Endothelial cell of umbilical vein (primary cell): Measurements from ENCODE around the gene UBASH3B. TPM values are rescaled to one million over a fixed set of nuclear protein-coding genes. Genes with fewer than 3 reads are reported as not detected.

Source experiments
- BruUV-seq: library from RNA; stranded (reverse); fragments of 400-500 nt; replicated peaks from 2 replicates; lab custom pipeline; 2021; lab: Mats Ljungman, UMichigan
- CTCF ChIA-PET: fragments of 300-600, 350-600 bp; sonication (Branson Sonifier 250); formaldehyde crosslinking; loops from one replicate; lab custom pipeline; 2021; ENCODE audit warnings: antibody characterized with exemption, inconsistent platforms; lab: Charles Lee
- POLR2A ChIA-PET: fragments of 300-600, 350-600 bp; sonication (Branson Sonifier 250); formaldehyde crosslinking; loops from one replicate; lab custom pipeline; 2021; ENCODE audit warnings: antibody characterized with exemption, inconsistent platforms; lab: Charles Lee
- DNase-seq: peaks from one replicate; pipeline ENCODE4 v3.0.0-alpha.2; 2011; ENCODE audit warnings: low read depth, low spot score
- FAIRE-seq: peaks from 2 replicates; lab custom pipeline; 2011; peaks lifted over from hg19 to GRCh38; lab: Jason Lieb, UNC
- H2AFZ ChIP-seq: 2 replicates; pipeline ENCODE4 v1.6.0; 2012; ENCODE audit warnings: low read depth, low read length, control low read depth, inconsistent platforms
- H3K27ac ChIP-seq: 2 replicates; pipeline ENCODE4 v1.5.1; 2011; ENCODE audit warnings: low read depth, mild to moderate bottlenecking, control low read depth, low read length, moderate library complexity; ENCODE audit not compliant: insufficient read depth
- H3K27me3 ChIP-seq, 2 experiments: 2 replicates each; pipeline versions ENCODE4 v1.6.0 to v1.6.1; 2011; ENCODE audit warnings: low read length in 2 of 2, mixed read lengths in 1 of 2; ENCODE audit not compliant: control insufficient read depth in 2 of 2, insufficient read depth in 2 of 2
- H3K36me3 ChIP-seq, 2 experiments: 2 replicates in 1 of 2; 3 replicates in 1 of 2; pipeline ENCODE4 v1.5.1; 2011; ENCODE audit warnings: low read length in 2 of 2, mild to moderate bottlenecking in 1 of 2, moderate library complexity in 1 of 2; ENCODE audit not compliant: control insufficient read depth in 2 of 2, insufficient read depth in 2 of 2; ENCODE audit errors: extremely low read depth in 1 of 2
- H3K4me1 ChIP-seq: 3 replicates; pipeline ENCODE4 v1.5.1; 2011; ENCODE audit warnings: mild to moderate bottlenecking, low read length; ENCODE audit not compliant: control insufficient read depth, insufficient read depth; ENCODE audit errors: extremely low read depth
- H3K4me2 ChIP-seq: 2 replicates; pipeline ENCODE4 v1.6.1; 2011; ENCODE audit warnings: low read length, control low read depth, mixed read lengths; ENCODE audit not compliant: insufficient read depth
- H3K4me3 ChIP-seq, 3 experiments: fragments of 200-600 bp in 1 of 3; sonication (generic), shearing (Covaris generic) in 1 of 3; replicated peaks in 1 of 3; 2 replicates each; pipeline ENCODE4 v1.5.1; 2011 to 2016; ENCODE audit warnings: control low read depth in 3 of 3, low read length in 3 of 3, mild to moderate bottlenecking in 2 of 3, inconsistent platforms in 1 of 3, low read depth in 1 of 3, moderate library complexity in 1 of 3; ENCODE audit not compliant: insufficient read depth in 1 of 3
- H3K79me2 ChIP-seq: 2 replicates; pipeline ENCODE4 v1.6.0; 2012; ENCODE audit warnings: low read length, inconsistent platforms; ENCODE audit not compliant: control insufficient read depth, insufficient read depth
- H3K9ac ChIP-seq: replicated peaks from 2 replicates; pipeline ENCODE3; 2011; ENCODE audit warnings: low read length, control low read depth; ENCODE audit not compliant: insufficient read depth; ENCODE audit errors: extremely low read depth
- H3K9me1 ChIP-seq: replicated peaks from 3 replicates; pipeline ENCODE4 v1.6.0; 2011; ENCODE audit warnings: mild to moderate bottlenecking, low read length; ENCODE audit not compliant: control insufficient read depth, insufficient read depth; ENCODE audit errors: extremely low read depth
- H3K9me3 ChIP-seq: replicated peaks from 2 replicates; pipeline ENCODE4 v1.5.1; 2012; ENCODE audit warnings: low read length, inconsistent platforms; ENCODE audit not compliant: control insufficient read depth, insufficient read depth
- H4K20me1 ChIP-seq: replicated peaks from 2 replicates; pipeline ENCODE3; 2011; ENCODE audit warnings: mild to moderate bottlenecking, low read length; ENCODE audit not compliant: control insufficient read depth, insufficient read depth; ENCODE audit errors: extremely low read depth
- EZH2 ChIP-seq: IDR thresholded peaks from 2 replicates; pipeline ENCODE4 v1.6.1; 2012; ENCODE audit warnings: borderline replicate concordance, low read depth, mild to moderate bottlenecking, moderate library complexity, low read length, inconsistent platforms; ENCODE audit not compliant: severe bottlenecking
- FOS ChIP-seq: IDR thresholded peaks from 2 replicates; pipeline ENCODE4 v1.6.1; 2011; ENCODE audit warnings: mild to moderate bottlenecking, low read length, moderate library complexity, borderline replicate concordance; ENCODE audit not compliant: insufficient read depth
- GATA2 ChIP-seq: IDR thresholded peaks from 2 replicates; pipeline ENCODE4 v1.7.0; 2011; ENCODE audit warnings: low read depth, mild to moderate bottlenecking, moderate library complexity, mixed read lengths, low read length; ENCODE audit not compliant: insufficient read length, insufficient read depth
- JUN ChIP-seq: IDR thresholded peaks from 2 replicates; pipeline ENCODE4 v1.6.1; 2011; ENCODE audit warnings: borderline replicate concordance, low read depth; ENCODE audit not compliant: insufficient read length, insufficient read depth
- MYC ChIP-seq: IDR thresholded peaks from one replicate; pipeline ENCODE4 v1.6.1; 2011; ENCODE audit warnings: mild to moderate bottlenecking, low read depth, low read length
- POLR2A ChIP-seq: IDR thresholded peaks from 2 replicates; pipeline ENCODE4 v1.6.1; 2012; ENCODE audit warnings: low read depth, mild to moderate bottlenecking, control low read depth, low read length
- POLR2AphosphoS5 ChIP-seq: IDR thresholded peaks from 2 replicates; pipeline ENCODE4 v1.6.1; 2012; ENCODE audit warnings: low read depth, mild to moderate bottlenecking, control low read depth, low read length, moderate library complexity; ENCODE audit not compliant: insufficient read depth
- dilution Hi-C: fragments of 300-500 bp; cut with MboI; formaldehyde crosslinking; loops from one replicate; pipeline ENCODE4 v1.15.0; 2019; ENCODE audit warnings: low sequenced_read_pairs; ENCODE audit not compliant: extremely low pct_ligation_motif_present
- intact Hi-C: fragments of 100-400 bp; cut with micrococcal nuclease; formaldehyde crosslinking; loops from one replicate; pipeline ENCODE4 v1.10.0; 2022
- polyA plus RNA-seq, 4 experiments: library from polyadenylated mRNA; depleted of rRNA in 3 of 4; stranded (reverse) in 3 of 4; unstranded in 1 of 4; fragments of >200 nt; gene quantifications; 2 replicates each; pipeline versions ENCODE4 v1.2.1 to v1.2.3, GENCODE V29; 2011 to 2012; ENCODE audit warnings: missing spikeins in 1 of 4
- total RNA-seq: library from RNA; stranded (reverse); gene quantifications from 2 replicates; pipeline ENCODE4 v1.2.3, GENCODE V29; 2021
- TF ChIP-seq, protein P1 (sequence below), 2 donors: IDR thresholded peaks; 1 replicate in 1 of 2; 2 replicates in 1 of 2; pipeline ENCODE4 v1.5.1; 2011; ENCODE audit warnings: low read length in 2 of 2, mild to moderate bottlenecking in 2 of 2, moderate library complexity in 2 of 2, control low read depth in 1 of 2, inconsistent platforms in 1 of 2, low read depth in 1 of 2; ENCODE audit not compliant: insufficient read depth in 1 of 2; ENCODE audit errors: extremely low read depth in 1 of 2
- TF ChIP-seq, protein P2 (sequence below): IDR thresholded peaks from 2 replicates; pipeline ENCODE4 v1.6.1; 2011; ENCODE audit not compliant: insufficient read depth, insufficient read length

Gene UBASH3B
- total and polyA plus RNA-seq, 2 donors (not counting 3 experiments of a cell fraction or from before 2014, with no cell fraction given), result 23.7 to 38.1 TPM

- FAIRE-seq, result no peak
- H3K9me1 ChIP-seq, result no peaks in the 10 kb centered on the region
- no peak overlapping the region for H2AFZ ChIP-seq
- H3K79me2 ChIP-seq, result peaks cover 3% of the 10 kb centered on the region
- H3K27ac ChIP-seq, result no peak overlapping the region
- no peaks in the 10 kb centered on the region for H4K20me1 ChIP-seq
- H3K27me3 ChIP-seq, result no peaks in the 10 kb centered on the region
- no peak for DNase-seq
- ChIA-PET CTCF (interaction anchor here (1.0 to 2.0 kb wide), 3 partner anchors 13 to 91 kb away, joined by 3 to 7 read pairs (median 4); no protein-coding TSS in a partner anchor), POLR2A (interaction anchor here (0.7 kb wide), 1 partner anchor 50 kb away, joined by 4 read pairs; the partner anchor contains the start of gene UBASH3B)
- dilution Hi-C loops, result no loop called here
- no peak overlapping the region for H3K4me3 ChIP-seq
- intact Hi-C loops, result no loop called here
- no peak overlapping the region for H3K9ac ChIP-seq
- no peaks in the 10 kb centered on the region for H3K9me3 ChIP-seq
- H3K4me1 ChIP-seq, result peaks cover 27% of the 10 kb centered on the region
- H3K4me2 ChIP-seq, result no peak overlapping the region
- no TSS peak for BruUV-seq
- H3K36me3 ChIP-seq, result no peaks in the 10 kb centered on the region
- TF ChIP-seq, protein P1, sequence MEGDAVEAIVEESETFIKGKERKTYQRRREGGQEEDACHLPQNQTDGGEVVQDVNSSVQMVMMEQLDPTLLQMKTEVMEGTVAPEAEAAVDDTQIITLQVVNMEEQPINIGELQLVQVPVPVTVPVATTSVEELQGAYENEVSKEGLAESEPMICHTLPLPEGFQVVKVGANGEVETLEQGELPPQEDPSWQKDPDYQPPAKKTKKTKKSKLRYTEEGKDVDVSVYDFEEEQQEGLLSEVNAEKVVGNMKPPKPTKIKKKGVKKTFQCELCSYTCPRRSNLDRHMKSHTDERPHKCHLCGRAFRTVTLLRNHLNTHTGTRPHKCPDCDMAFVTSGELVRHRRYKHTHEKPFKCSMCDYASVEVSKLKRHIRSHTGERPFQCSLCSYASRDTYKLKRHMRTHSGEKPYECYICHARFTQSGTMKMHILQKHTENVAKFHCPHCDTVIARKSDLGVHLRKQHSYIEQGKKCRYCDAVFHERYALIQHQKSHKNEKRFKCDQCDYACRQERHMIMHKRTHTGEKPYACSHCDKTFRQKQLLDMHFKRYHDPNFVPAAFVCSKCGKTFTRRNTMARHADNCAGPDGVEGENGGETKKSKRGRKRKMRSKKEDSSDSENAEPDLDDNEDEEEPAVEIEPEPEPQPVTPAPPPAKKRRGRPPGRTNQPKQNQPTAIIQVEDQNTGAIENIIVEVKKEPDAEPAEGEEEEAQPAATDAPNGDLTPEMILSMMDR (IDR thresholded peaks at IDR 0.05; ENCODE audit: extremely low read depth in 1 of 2, insufficient read depth in 1 of 2, low read depth in 1 of 2, low read length in 2 of 2), result no peak
- TF ChIP-seq GATA2 (no peak), FOS (no peak), POLR2AphosphoS5 (no peak), JUN (no peak), POLR2A (no peak), EZH2 (no peak), MYC (no peak)
- TF ChIP-seq, protein P2, sequence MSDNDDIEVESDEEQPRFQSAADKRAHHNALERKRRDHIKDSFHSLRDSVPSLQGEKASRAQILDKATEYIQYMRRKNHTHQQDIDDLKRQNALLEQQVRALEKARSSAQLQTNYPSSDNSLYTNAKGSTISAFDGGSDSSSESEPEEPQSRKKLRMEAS, result no peak
These were observed 49.9 kb downstream of the UBASH3B start for GRCh38 chr11:122705396-122705795.
